ENCODE data around the gene CC2D1B.

Gene CC2D1B

GRCh38 chr1:52367272-52367671 lies 1.3 kb upstream of the CC2D1B start:
- Mint-ChIP-seq H3K27me3 (no peaks in the 10 kb centered on the region), H3K4me1 (ENCODE audit: low read depth) (peaks cover 42% of the 10 kb centered on the region), H3K27ac (no peak overlapping the region), H3K36me3 (ENCODE audit: low read depth) (peaks cover 20% of the 10 kb centered on the region), H3K9me3 (no peaks in the 10 kb centered on the region), H3K4me3 (peak overlapping the region; percentile 49)

- no peaks in the 10 kb centered on the region for H3K9me3 Mint-ChIP-seq
- peaks cover 22% of the 10 kb centered on the region for H3K36me3 Mint-ChIP-seq (ENCODE audit: low read depth)
- peak overlapping the region; percentile 92 for H3K4me3 Mint-ChIP-seq
- no peaks in the 10 kb centered on the region for H3K27me3 Mint-ChIP-seq
- peak overlapping the region; percentile 31 for H3K27ac Mint-ChIP-seq
- peaks cover 45% of the 10 kb centered on the region for H3K4me1 Mint-ChIP-seq (ENCODE audit: low read depth)
These were observed 467 bp upstream of the CC2D1B start for GRCh38 chr1:52366517-52366827.

DNA sequence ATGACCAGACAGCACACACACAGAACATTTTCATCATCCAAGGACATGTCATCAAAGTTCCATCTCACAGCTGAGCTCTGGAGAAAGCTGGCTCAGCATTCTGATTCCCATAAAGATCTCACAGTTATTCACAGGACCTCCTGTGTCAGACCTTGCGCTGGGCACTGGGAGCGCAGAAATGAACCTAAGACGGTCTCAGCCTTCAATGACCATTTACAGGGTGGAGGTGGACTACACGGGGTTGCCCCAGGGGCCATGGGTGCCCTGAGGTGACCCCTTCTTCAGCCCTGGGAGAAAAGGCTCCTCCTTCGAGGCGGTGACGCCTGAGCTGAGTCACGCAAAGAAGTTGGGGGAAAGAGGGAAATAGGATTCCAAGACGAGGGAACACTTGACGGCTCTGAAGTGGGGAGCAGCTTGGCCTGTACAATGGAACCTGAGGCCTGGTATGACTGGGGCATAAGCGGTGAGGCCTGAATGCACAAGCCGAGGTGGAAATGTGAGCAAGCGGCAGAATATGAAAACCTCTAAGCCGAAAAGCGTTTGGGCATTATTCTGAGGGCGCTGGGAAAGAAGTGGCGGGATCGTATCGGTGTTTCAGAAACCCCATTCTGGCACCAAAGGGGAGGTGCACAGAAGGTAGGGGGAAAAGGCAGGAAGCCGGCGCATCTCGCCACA lies 797 bp downstream of the CC2D1B start:
- no peaks in the 10 kb centered on the region for H3K27me3 Mint-ChIP-seq
- peaks cover 45% of the 10 kb centered on the region for H3K4me1 Mint-ChIP-seq (ENCODE audit: low read depth)
- H3K27ac Mint-ChIP-seq = peak overlapping the region; percentile 91
- peaks cover 19% of the 10 kb centered on the region for H3K36me3 Mint-ChIP-seq (ENCODE audit: low read depth)
- H3K4me3 Mint-ChIP-seq = peak overlapping the region; percentile 92
- no peaks in the 10 kb centered on the region for H3K9me3 Mint-ChIP-seq

DNA sequence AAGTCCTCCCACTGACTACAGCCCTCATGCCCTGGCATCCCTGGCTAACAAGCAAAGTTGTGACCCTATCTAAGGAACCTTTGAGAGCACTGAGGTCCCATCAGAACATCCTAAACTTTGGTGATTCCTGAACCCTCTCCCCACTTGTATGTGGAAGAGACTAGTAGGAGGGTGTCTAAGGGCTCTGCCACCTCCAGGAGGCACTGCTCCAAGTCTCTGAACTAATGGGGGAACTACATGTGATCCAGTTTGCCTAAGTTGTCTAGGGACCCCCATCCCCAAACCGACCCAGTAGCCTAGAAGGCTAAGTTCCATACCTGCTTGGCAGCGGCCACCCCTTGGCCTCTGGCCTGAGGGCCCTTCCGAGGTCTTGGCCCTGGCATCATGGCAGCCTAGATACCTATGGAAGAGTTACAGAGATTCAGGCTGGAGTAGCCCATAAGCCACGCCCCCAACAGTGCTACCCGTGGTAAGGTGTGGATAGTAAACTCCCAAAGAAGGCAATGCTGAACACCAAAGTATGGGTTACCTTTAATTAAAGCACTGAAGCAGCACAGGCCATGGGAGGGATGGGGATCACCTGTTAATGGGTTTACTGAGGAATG lies 1.7 kb downstream of the CC2D1B start:
- no peaks in the 10 kb centered on the region for H3K9me3 Mint-ChIP-seq
- peak overlapping the region; percentile 92 for H3K4me3 Mint-ChIP-seq
- H3K36me3 Mint-ChIP-seq (ENCODE audit: low read depth) = peaks cover 21% of the 10 kb centered on the region
- peaks cover 45% of the 10 kb centered on the region for H3K4me1 Mint-ChIP-seq (ENCODE audit: low read depth)
- no peaks in the 10 kb centered on the region for H3K27me3 Mint-ChIP-seq
- peak overlapping the region; percentile 63 for H3K27ac Mint-ChIP-seq

DNA sequence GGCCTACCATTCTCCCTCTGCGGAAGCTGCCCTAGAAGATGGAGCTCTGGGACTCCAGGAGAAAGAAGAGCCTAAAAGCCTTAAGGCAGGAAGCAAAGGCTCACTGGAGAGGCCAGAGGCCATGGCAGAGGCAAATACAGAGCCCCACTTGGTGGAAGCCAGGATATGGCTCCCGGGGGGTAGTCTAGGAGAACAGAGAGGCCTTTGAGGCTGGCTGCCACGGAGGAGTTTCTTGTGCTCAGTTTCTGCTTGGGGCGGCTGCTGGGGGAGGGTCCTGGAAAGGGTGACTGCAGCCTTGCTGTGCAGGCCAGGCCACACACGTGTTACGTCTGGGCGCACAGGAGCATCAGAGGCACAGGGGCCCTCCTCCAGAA lies 5.4 kb downstream of the CC2D1B start:
- Mint-ChIP-seq H3K27ac (no peak overlapping the region), H3K9me3 (no peaks in the 10 kb centered on the region), H3K4me3 (no peak overlapping the region)

DNA sequence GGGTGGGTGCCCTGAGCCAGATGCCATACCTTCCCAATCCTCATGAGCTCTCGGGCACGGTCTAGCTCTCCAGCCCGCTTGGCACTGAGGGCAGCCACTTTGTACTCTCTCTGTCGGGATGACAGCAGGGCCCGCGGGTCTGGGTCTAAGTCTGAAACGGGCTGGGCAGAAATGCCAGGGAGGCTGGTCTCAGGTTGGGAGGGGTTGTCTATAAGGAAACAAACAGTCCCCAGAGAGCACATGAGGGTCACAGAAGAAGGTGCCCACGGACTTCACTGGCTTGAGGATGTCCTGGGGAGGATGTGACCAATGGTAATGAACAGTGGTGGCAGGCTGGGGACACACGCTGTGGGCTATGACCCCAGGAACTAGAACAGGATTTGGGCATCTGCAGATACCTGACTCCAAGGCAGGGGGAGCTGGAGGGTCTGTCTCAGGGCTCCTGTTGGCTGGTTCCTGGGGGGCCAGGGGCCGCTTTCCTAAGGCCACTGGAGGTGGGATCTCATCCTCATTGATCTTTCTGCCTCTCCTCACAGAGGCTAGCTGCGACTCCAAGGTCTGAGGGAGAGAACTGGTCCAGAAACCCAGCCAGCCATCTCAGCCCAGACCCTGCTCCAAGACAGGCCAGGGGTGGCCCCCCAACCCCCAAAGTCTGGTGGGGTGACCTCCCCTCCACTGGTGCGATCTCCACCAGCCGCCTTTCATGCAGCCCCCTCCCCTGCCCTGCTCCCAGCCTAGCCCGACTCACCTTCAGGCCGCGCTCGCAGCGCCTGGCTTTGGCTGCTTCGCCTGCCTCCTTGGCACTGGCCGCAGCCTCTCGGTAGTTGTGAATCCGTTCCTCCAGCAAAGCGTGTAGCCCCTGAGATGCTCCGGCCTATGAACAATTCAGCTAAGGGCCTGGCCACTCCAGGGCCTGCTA lies 6.1 kb downstream of the CC2D1B start:
- no peaks in the 10 kb centered on the region for H3K9me3 Mint-ChIP-seq
- peaks cover 56% of the 10 kb centered on the region for H3K36me3 Mint-ChIP-seq (ENCODE audit: low read depth)
- peaks cover 20% of the 10 kb centered on the region for H3K4me1 Mint-ChIP-seq (ENCODE audit: low read depth)
- no peak overlapping the region for H3K4me3 Mint-ChIP-seq
- no peak overlapping the region for H3K27ac Mint-ChIP-seq
- H3K27me3 Mint-ChIP-seq = no peaks in the 10 kb centered on the region

More for the DNA sequence above, 5.4 kb downstream of the CC2D1B start:
- Mint-ChIP-seq H3K4me1 (ENCODE audit: low read depth) (peaks cover 23% of the 10 kb centered on the region), H3K27me3 (no peaks in the 10 kb centered on the region), H3K36me3 (ENCODE audit: low read depth) (peaks cover 50% of the 10 kb centered on the region)

DNA sequence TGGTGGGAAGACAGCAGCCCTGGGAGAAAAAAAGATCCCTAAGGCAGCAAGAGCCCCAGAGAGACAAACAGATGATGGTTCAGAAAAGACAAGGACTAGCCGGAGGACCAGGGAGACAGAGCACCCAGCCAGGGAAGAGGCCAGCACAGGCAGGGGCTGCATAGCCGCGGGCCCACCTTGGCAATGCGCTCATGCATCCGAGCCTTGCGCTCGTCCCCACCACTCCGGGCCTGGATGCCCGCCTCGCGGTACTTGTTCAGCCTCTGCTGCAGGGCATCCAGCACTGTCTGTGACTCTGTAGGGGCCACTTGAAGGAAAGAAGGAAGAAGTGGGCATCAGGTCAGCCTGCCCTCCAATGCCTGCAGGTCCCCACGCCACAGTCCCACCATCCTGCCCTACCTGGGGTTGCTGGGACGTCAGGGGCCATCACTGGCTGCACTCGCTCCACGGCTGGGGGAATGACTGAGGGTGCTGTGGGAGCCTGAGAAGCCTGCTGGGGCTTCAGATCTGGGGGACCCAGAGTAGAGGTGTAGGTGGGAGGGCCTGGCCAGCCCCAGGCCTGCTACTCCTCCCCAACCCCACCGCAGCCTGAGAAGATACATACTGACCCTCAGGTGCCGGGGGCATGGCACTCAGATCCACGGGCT lies 7.0 kb downstream of the CC2D1B start:
- Mint-ChIP-seq H3K36me3 (ENCODE audit: low read depth) (peaks cover 59% of the 10 kb centered on the region), H3K4me1 (ENCODE audit: low read depth) (peaks cover 10% of the 10 kb centered on the region), H3K4me3 (no peak overlapping the region), H3K9me3 (no peaks in the 10 kb centered on the region), H3K27me3 (no peaks in the 10 kb centered on the region), H3K27ac (no peak overlapping the region)

DNA sequence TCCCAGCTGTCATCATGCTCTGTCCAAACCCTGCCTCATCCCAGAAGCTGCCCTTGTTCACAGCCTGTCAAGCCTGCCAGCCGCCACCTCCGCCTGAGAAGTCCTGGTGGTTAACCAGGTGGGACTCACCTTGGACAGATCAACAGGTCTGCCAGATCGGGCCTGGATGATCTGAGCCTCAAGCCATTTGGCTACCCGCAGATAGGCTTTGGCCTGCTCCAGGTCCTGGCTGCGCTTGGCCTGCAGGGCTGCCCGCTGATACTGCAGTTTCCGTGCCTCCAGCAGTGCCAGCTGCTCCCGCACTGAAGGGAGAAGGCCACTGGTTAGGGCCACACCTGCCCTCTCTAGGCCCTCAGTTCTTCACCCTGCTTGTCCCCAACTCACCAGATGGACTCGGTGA lies 8.6 kb downstream of the CC2D1B start:
- Mint-ChIP-seq H3K4me1 (ENCODE audit: low read depth) (peaks cover 3% of the 10 kb centered on the region), H3K4me3 (no peak overlapping the region), H3K36me3 (ENCODE audit: low read depth) (peaks cover 65% of the 10 kb centered on the region), H3K9me3 (no peaks in the 10 kb centered on the region), H3K27me3 (no peaks in the 10 kb centered on the region), H3K27ac (no peak overlapping the region)

GRCh38 chr1:52356818-52357355 lies 9.1 kb downstream of the CC2D1B start:
- H3K9me3 Mint-ChIP-seq = no peaks in the 10 kb centered on the region
- H3K27me3 Mint-ChIP-seq = no peaks in the 10 kb centered on the region
- H3K4me1 Mint-ChIP-seq (ENCODE audit: low read depth) = peaks cover 3% of the 10 kb centered on the region
- H3K4me3 Mint-ChIP-seq = no peak overlapping the region
- peak overlapping the region; percentile 10 for H3K27ac Mint-ChIP-seq
- H3K36me3 Mint-ChIP-seq (ENCODE audit: low read depth) = peaks cover 66% of the 10 kb centered on the region

DNA sequence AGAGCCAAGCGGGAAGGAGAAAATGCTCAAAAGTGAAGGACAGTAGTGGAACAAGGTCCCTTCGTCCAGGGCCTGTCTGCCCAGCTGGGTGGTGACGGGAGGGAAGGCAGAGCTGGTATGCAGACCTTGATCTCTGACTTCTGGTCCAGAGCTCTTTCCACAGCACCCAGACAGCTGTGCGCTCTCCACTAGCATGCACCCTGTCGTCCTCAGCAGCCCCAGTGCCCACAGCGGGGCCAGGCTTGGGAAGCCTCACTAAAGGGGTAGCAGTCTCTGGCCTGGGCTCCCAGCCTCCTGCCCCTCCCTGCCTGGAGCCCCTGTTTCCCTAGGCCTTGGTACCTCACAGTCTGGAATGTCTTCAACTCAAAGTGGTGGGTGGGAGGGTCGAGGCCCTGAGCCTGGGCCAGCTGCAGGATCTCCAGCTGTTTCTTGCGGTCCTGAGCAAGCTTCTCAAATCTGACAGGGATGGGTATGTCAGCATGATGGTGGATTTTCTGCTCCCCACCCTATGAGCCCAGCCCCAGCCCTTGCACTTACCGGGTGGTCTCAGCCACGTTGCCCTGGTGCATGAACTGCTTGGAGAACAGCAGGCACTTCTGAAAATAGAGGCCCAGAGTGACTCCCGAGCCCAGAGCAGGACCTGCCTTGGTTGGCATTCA lies 10.0 kb downstream of the CC2D1B start:
- H3K4me3 Mint-ChIP-seq = no peak overlapping the region
- peaks cover 57% of the 10 kb centered on the region for H3K36me3 Mint-ChIP-seq (ENCODE audit: low read depth)
- H3K27ac Mint-ChIP-seq = no peak overlapping the region
- H3K4me1 Mint-ChIP-seq (ENCODE audit: low read depth) = no peaks in the 10 kb centered on the region
- no peaks in the 10 kb centered on the region for H3K27me3 Mint-ChIP-seq
- no peaks in the 10 kb centered on the region for H3K9me3 Mint-ChIP-seq

DNA sequence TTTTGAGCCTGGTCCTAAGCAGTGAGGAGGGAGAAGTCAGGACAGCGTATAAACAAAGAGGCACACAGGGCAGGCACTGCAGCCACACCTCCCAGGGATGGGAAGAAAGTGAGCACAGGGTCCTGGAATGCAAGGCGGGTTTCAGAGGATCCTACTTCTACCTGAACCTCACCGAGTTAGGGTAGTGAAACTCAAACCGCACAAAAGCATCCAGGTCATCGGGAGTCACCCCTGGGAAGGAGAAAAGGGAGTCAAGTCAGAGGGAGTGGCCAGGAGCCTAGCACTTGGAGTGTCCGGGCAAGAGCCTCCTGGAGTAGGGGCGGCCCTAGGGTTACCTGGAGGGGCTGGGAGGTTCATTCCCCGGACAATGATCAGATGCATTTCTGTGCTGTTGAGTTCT lies 10.6 kb downstream of the CC2D1B start:
- no peak overlapping the region for H3K4me3 Mint-ChIP-seq
- no peaks in the 10 kb centered on the region for H3K4me1 Mint-ChIP-seq (ENCODE audit: low read depth)
- H3K9me3 Mint-ChIP-seq = no peaks in the 10 kb centered on the region
- no peaks in the 10 kb centered on the region for H3K27me3 Mint-ChIP-seq
- no peak overlapping the region for H3K27ac Mint-ChIP-seq
- H3K36me3 Mint-ChIP-seq (ENCODE audit: low read depth) = peaks cover 58% of the 10 kb centered on the region

DNA sequence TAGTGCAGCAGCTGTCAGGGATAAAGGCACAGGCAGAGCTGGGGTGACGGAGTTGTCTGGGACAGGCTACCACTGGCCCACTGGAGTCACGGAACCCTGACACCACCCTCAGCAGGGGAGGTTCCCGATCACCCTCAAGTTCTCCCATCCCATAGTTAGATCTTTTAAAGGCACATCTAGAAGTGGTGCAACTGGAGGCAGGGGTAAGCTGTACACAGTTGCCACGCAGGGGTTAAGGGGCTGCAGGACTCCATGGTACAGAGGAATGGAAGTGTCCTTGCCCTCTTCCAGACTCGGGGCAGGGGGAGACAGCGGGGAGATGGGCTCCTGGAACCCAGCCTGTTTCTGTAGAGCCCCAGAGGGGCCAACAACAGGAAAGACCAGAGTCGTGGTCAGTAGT lies 13.3 kb downstream of the CC2D1B start:
- Mint-ChIP-seq H3K27ac (no peak overlapping the region), H3K36me3 (ENCODE audit: low read depth) (peaks cover 49% of the 10 kb centered on the region), H3K4me3 (no peak overlapping the region), H3K9me3 (no peaks in the 10 kb centered on the region), H3K4me1 (ENCODE audit: low read depth) (peaks cover 5% of the 10 kb centered on the region), H3K27me3 (no peaks in the 10 kb centered on the region)

- Mint-ChIP-seq H3K9me3 (no peaks in the 10 kb centered on the region), H3K36me3 (ENCODE audit: low read depth) (peaks cover 20% of the 10 kb centered on the region), H3K4me3 (no peak overlapping the region), H3K27me3 (no peaks in the 10 kb centered on the region), H3K4me1 (ENCODE audit: low read depth) (peaks cover 5% of the 10 kb centered on the region), H3K27ac (no peak overlapping the region)
These were observed 17.2 kb downstream of the CC2D1B start for GRCh38 chr1:52348704-52349300.

- Mint-ChIP-seq H3K4me1 (ENCODE audit: low read depth) (peaks cover 5% of the 10 kb centered on the region), H3K27me3 (no peaks in the 10 kb centered on the region), H3K4me3 (no peak overlapping the region), H3K27ac (no peak overlapping the region), H3K9me3 (no peaks in the 10 kb centered on the region), H3K36me3 (ENCODE audit: low read depth) (peaks cover 11% of the 10 kb centered on the region)
These were observed 19.4 kb downstream of the CC2D1B start for GRCh38 chr1:52346653-52347052.
